SK-N-MC (cell line): Measurements from ENCODE around the gene GPR148.

ENCODE experiments used
- EZH2 ChIP-seq: fragments of 200-600 bp; sonication (generic); IDR thresholded peaks from one replicate; pipeline ENCODE4 v1.6.1; 2017; ENCODE audit warnings: antibody characterized with exemption
- FOXP2 ChIP-seq: optimal IDR thresholded peaks from 2 replicates; pipeline ENCODE3; 2011; ENCODE audit warnings: mild to moderate bottlenecking, moderate library complexity; ENCODE audit not compliant: insufficient read depth; ENCODE audit errors: extremely low read length, control extremely low read depth
- POLR2AphosphoS5 ChIP-seq: IDR thresholded peaks from 2 replicates; pipeline ENCODE4 v1.6.1; 2012; ENCODE audit warnings: mild to moderate bottlenecking, low read depth, low read length, borderline replicate concordance

GRCh38 chr2:130737592-130737991, 8.7 kb downstream of the GPR148 start:
- TF ChIP-seq POLR2AphosphoS5 (no peak), EZH2 (no peak), FOXP2 (no peak)
